Skeletal muscle satellite cell (primary cell): ENCODE measurements around the gene GMFB. TPM values are rescaled to one million over a fixed set of nuclear protein-coding genes. Genes with fewer than 3 reads are reported as not detected.
A peak's percentile ranks its signal among the peaks of the same experiment; 100 is the strongest.

Experiments
- H3K27me3 ChIP-seq: 2 replicates; pipeline ENCODE4 v1.7.0; 2013; ENCODE audit warnings: low read length; ENCODE audit not compliant: control insufficient read depth, insufficient read depth
- H3K36me3 ChIP-seq: 2 replicates; pipeline ENCODE4 v1.7.0; 2013; ENCODE audit warnings: mild to moderate bottlenecking, control low read depth, low read length; ENCODE audit not compliant: insufficient read depth
- H3K4me1 ChIP-seq: 2 replicates; pipeline ENCODE4 v1.7.0; 2013; ENCODE audit warnings: low read length; ENCODE audit not compliant: control insufficient read depth, insufficient read depth
- H3K4me2 ChIP-seq: 2 replicates; pipeline ENCODE4 v1.7.0; 2013; ENCODE audit warnings: mild to moderate bottlenecking, low read length
- H3K4me3 ChIP-seq: 2 replicates; pipeline ENCODE4 v1.7.0; 2013; ENCODE audit warnings: low read length
- H3K9ac ChIP-seq: 2 replicates; pipeline ENCODE4 v1.7.0; 2013; ENCODE audit warnings: mild to moderate bottlenecking, low read depth, low read length, moderate library complexity
- H3K9me3 ChIP-seq: replicated peaks from 2 replicates; pipeline ENCODE4 v1.7.0; 2013; ENCODE audit warnings: mild to moderate bottlenecking, control low read depth, low read length
- total RNA-seq: library from RNA; depleted of rRNA; stranded (reverse); fragments of >200 nt; gene quantifications from 2 replicates; pipeline ENCODE4 v1.2.3, GENCODE V29; 2012; rRNA removed

GMFB gene
- total RNA-seq, result 101 and 122 TPM in 2 replicates

DNA sequence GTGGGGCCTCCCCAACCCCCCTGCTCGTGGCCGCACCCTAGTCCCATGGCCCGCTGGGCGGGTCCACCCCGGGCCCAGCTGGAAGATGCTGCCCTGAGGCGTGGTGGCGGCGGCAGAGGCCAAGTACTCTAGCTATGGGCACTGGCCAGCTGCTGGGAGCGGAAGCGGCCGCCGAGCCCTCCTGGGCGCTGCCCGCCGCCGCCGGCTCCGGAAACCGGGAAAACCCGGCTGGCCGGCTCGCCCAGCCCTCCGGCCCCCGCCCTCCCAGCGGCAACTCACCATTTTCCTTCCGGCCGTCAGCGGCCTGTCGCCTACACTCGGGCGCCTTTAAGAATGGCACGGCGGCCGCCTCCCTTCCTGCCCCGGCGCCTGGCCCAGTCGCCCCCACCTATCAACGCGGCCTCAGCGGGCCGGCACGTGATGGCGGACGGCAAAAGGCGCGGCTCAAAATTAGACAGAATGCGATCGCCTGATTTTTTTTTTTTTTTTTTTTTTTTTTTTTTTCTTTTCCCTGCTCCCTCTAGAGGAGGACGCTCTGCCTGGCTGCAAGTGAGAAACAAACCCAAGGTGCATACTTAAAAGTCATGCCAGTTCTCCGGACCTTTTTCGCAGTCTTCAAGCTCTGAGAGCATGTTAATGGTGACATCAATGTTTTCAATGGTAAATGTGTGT, at the start of gene GMFB:
Gene GMFB, minus strand, starts transcription at position 335 of the 672 bp plus-strand sequence. Its CDS starts 53 bp downstream, at position 282.
- peaks cover 22% of the 10 kb centered on the region for H3K4me1 ChIP-seq
- H3K4me2 ChIP-seq, result peak within 1 kb of the TSS; percentile 90
- peaks cover 7% of the 10 kb centered on the region for H3K27me3 ChIP-seq
- H3K9me3 ChIP-seq, result no peaks in the 10 kb centered on the region
- H3K9ac ChIP-seq, result peak within 1 kb of the TSS; percentile 97
- H3K36me3 ChIP-seq, result peaks cover 4% of the 10 kb centered on the region
- H3K4me3 ChIP-seq, result peak within 1 kb of the TSS; percentile 87

DNA sequence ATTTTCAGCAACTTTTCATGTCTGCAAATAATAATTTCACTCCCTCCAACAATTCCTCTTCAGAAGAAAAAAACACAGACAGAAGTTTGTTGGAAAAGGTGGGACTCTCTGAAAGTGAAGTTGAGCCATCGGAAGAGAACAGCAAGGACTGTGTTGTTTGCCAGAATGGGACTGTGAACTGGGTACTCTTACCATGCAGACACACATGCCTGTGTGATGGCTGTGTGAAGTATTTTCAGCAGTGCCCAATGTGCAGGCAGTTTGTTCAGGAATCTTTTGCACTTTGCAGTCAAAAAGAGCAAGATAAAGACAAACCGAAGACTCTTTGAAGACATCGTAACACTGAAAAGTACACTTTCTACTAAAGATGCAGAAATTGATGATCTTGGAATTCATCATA, 49.3 kb upstream of the GMFB start:
- Histone ChIP-seq H3K9me3 (no peaks in the 10 kb centered on the region), H3K27me3 (no peaks in the 10 kb centered on the region), H3K4me3 (no peak overlapping the region), H3K4me2 (no peak overlapping the region), H3K9ac (no peak overlapping the region), H3K4me1 (no peaks in the 10 kb centered on the region), H3K36me3 (peaks cover 11% of the 10 kb centered on the region)

DNA sequence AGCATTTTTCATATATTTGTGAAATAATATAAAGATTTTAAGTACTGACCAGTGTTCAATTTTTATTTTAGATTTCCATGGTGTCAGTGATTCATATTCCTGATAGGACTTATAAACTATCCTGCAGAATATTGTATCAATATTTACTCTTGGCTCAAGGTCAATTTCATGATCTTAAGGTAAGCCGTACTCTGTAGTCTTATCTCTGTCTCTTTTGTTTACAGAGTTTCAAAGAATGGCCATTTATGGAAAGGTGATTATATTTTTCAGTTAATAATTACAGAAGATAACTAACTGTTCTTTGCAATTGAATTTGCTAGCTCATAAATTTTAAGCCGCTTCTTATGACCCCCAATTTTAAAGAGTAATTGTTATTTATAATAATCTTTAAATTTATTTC, 48.9 kb upstream of the GMFB start:
- no peak overlapping the region for H3K4me3 ChIP-seq
- H3K4me1 ChIP-seq, result no peaks in the 10 kb centered on the region
- H3K27me3 ChIP-seq, result no peaks in the 10 kb centered on the region
- H3K36me3 ChIP-seq, result peaks cover 11% of the 10 kb centered on the region
- H3K4me2 ChIP-seq, result no peak overlapping the region
- H3K9me3 ChIP-seq, result no peaks in the 10 kb centered on the region
- no peak overlapping the region for H3K9ac ChIP-seq

DNA sequence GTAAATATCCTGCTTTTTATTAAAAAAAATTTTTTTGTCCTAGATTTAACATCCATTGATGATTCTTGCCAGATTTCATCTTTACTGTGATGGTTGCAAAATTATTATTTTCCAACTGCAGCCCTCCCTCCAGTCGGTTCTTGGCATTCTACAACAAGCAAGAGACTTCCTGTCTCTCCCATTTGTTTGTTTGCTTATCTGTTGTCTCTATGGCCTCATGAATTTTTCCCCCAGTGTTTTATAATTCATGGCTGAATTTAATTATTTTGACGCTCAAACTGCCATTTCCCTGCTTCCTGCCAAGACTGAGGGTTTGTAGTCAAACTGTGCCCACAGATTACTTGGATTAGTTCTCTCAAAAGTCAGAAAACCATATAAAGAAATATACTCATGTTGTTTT, 46.9 kb upstream of the GMFB start:
- Histone ChIP-seq H3K4me2 (no peak overlapping the region), H3K4me3 (no peak overlapping the region), H3K4me1 (no peaks in the 10 kb centered on the region), H3K27me3 (no peaks in the 10 kb centered on the region), H3K9ac (no peak overlapping the region), H3K9me3 (no peaks in the 10 kb centered on the region), H3K36me3 (peaks cover 11% of the 10 kb centered on the region)

DNA sequence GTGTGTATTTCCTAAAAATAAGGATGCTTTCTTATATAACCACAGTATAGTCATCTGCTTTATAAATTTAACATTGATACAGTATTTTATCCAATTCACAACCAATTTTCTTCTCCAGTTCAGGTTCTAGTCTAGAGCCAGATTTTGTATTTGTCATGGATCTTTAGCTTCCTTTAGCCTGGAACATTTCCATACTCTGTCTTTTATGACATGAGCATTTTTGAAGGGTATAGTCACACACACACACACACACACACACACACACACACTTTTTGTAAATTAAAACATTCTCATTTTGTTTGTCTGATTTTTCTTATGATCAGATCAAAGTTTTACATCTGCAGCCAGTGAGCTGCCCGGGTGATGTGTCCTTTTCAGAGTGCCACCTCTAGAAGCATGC, 46.3 kb upstream of the GMFB start:
- no peak overlapping the region for H3K4me3 ChIP-seq
- no peak overlapping the region for H3K9ac ChIP-seq

DNA sequence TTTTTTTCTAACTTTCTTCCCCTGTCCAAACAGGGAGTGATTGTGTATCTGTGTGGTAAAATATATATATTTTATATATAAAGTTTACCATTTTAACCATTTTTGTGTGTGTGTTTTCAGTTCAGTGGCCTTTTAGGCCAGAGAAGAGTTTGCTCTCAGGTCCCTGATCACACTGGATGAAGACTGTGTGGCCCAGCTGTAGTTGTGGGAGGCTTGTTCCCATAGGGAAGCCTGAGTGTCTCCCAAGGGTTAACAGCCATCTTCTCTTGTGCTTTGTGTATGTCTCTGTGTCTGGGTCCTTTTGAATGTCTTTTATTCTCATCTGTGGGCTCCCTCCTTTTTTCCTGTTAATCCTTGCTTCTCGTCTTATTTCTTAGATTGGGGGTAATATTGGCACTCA, 44.3 kb upstream of the GMFB start:
- H3K9ac ChIP-seq, result no peak overlapping the region
- peaks cover 3% of the 10 kb centered on the region for H3K4me1 ChIP-seq
- no peak overlapping the region for H3K4me3 ChIP-seq
- H3K27me3 ChIP-seq, result no peaks in the 10 kb centered on the region
- H3K4me2 ChIP-seq, result no peak overlapping the region
- peaks cover 3% of the 10 kb centered on the region for H3K36me3 ChIP-seq
- no peaks in the 10 kb centered on the region for H3K9me3 ChIP-seq

More for the DNA sequence above, 46.3 kb upstream of the GMFB start:
- Histone ChIP-seq H3K36me3 (peaks cover 11% of the 10 kb centered on the region), H3K27me3 (no peaks in the 10 kb centered on the region), H3K4me2 (no peak overlapping the region), H3K9me3 (no peaks in the 10 kb centered on the region), H3K4me1 (no peaks in the 10 kb centered on the region)

DNA sequence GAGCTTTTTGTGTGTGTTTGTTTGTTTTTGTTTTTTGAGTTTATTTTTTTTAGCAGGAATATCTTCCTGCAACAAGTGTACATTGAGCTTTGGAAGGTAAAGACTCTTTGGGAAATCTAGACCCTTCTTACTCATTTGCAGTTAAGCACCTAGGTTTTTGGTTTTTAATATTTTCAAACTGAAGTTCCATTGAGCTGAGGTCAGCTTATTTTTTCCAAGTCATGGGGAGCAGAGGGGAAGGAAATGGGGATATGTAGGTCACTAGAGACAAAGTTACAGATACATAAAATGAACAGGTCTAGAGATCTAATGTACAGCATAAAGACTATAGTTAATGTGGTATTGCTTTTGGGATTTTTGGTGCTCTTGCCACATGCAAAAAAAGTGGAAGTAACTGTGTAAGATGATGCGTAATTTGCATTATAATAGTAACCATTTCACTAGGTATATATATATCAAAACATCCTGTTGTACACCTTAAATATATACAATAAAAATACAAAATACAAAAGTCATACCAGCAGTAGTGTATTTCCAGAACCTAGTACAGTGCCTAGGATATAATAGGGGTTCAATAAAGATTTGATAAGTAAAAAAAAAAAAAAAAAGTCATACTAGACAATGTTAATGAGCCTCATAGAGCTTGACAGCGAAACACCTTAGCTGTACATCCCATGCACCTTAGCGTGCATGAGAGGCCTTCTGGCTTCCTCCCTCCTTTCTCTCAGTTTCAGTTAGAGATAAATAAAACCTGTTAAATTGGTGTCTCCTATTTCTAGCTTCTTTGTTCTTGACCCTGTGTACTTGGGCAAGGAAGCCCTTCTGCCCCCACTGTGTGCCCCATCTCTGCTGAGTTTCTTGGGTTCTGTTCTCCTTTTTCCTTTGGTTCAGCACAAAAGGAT, 43.6 kb upstream of the GMFB start:
- H3K27me3 ChIP-seq, result no peaks in the 10 kb centered on the region
- H3K9me3 ChIP-seq, result no peaks in the 10 kb centered on the region
- H3K36me3 ChIP-seq, result no peaks in the 10 kb centered on the region
- H3K4me3 ChIP-seq, result no peak overlapping the region
- H3K4me2 ChIP-seq, result no peak overlapping the region
- peaks cover 3% of the 10 kb centered on the region for H3K4me1 ChIP-seq
- no peak overlapping the region for H3K9ac ChIP-seq

DNA sequence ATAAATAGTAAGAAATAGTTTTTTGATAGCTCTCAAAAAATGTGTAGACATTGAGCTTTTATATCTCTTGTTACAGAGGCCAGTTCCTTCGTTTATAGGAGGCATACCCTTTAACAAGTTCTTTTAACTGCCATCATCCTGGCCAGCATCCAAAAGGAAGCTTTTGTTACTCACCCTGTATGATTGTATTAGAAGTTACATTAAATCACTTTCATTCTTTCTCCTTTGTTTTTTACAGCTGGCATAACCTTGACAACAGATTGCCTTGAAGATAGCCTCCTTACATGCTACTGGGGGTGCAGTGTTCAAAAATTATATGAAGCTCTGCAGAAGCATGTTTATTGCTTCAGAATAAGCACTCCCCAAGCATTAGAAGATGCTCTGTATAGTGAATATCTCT, 41.0 kb upstream of the GMFB start:
- Histone ChIP-seq H3K4me3 (no peak overlapping the region), H3K36me3 (peaks cover 3% of the 10 kb centered on the region), H3K9me3 (no peaks in the 10 kb centered on the region), H3K27me3 (no peaks in the 10 kb centered on the region), H3K4me1 (peaks cover 3% of the 10 kb centered on the region), H3K4me2 (no peak overlapping the region), H3K9ac (no peak overlapping the region)

DNA sequence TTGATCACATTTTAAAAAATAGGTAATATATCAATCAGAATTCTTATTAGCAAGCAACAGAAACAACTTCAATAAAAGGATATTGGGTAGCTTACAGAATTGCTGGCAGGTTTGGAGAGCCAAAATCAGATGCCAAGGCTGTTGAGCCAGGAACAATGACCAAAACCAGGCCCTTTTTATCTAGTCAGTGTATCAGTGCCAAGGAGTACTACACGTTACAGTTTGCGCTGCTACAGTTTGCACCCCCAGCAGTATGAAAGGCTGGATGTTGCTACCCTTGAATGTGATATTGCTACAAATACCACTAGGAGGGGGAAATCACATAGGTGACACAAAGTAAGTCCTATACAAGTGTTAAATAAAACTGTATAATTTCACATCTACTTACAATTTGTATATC, 40.2 kb upstream of the GMFB start:
- Histone ChIP-seq H3K4me2 (no peak overlapping the region), H3K27me3 (no peaks in the 10 kb centered on the region), H3K9me3 (no peaks in the 10 kb centered on the region), H3K4me1 (peaks cover 3% of the 10 kb centered on the region), H3K4me3 (no peak overlapping the region), H3K36me3 (peaks cover 4% of the 10 kb centered on the region), H3K9ac (no peak overlapping the region)

DNA sequence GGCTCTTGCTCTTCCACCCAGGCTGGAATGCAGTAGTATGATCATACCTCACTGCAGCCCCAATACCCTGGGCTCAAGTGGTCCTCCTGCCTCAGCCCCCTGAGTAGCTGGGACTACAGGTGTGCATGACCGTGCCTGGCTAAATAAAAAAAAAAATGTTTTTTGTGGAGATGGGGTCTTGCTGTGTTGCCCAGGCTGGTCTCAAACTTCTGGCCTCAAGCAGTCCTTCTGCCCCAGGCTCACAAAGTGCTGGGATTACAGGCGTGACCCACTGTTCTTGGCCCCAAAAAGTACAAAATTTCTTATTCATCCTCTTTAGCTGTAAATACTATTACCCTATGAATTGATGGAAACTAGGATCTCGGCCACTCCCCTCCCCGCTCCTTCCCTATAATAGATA, 35.6 kb upstream of the GMFB start:
- H3K9me3 ChIP-seq, result no peaks in the 10 kb centered on the region
- no peak overlapping the region for H3K9ac ChIP-seq
- no peaks in the 10 kb centered on the region for H3K27me3 ChIP-seq
- H3K4me3 ChIP-seq, result no peak overlapping the region
- peaks cover 13% of the 10 kb centered on the region for H3K36me3 ChIP-seq
- no peaks in the 10 kb centered on the region for H3K4me1 ChIP-seq
- H3K4me2 ChIP-seq, result no peak overlapping the region

DNA sequence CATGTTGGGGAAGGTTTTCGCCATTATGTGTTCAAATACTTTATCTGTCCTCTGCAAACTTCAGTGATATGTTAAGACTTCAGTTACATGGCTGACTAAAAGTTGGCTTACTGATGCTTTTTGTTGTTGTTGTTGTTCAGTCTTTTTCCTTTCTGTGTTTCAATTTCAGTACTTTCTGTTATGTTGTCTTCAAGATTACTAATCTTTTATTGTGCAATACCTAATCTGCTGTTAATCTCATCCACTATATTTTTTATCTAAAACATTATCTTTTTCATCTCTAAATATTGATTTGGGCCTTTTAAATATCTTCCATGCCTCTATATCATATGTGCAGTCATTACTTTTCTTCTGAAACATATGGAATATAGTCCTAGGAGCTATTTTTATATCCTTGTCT, 27.9 kb upstream of the GMFB start:
- no peak overlapping the region for H3K9ac ChIP-seq
- H3K36me3 ChIP-seq, result no peaks in the 10 kb centered on the region
- H3K4me2 ChIP-seq, result no peak overlapping the region
- no peaks in the 10 kb centered on the region for H3K4me1 ChIP-seq
- no peaks in the 10 kb centered on the region for H3K9me3 ChIP-seq
- H3K27me3 ChIP-seq, result no peaks in the 10 kb centered on the region
- no peak overlapping the region for H3K4me3 ChIP-seq
